H9 (cell line): ENCODE results near the gene ADAMTSL3. TPM values are rescaled to one million over a fixed set of nuclear protein-coding genes. Genes with fewer than 3 reads are reported as not detected.

ENCODE experiments used
- DNase-seq: peaks from one replicate; pipeline ENCODE4 v3.0.0-alpha.2; 2017
- H2AFZ ChIP-seq: one replicate; pipeline ENCODE4 v1.6.1; 2013; ENCODE audit warnings: mild to moderate bottlenecking, low read length, control low read depth, moderate library complexity
- H2AK5ac ChIP-seq: 2 replicates; pipeline ENCODE4 v1.6.1; 2013; ENCODE audit warnings: low read length, control low read depth, mixed read lengths; ENCODE audit not compliant: insufficient read length
- H2BK120ac ChIP-seq: one replicate; pipeline ENCODE4 v1.6.1; 2013; ENCODE audit warnings: low read depth, mild to moderate bottlenecking, low read length, control low read depth, inconsistent platforms; ENCODE audit not compliant: poor library complexity, severe bottlenecking
- H2BK12ac ChIP-seq: 2 replicates; pipeline ENCODE4 v1.6.1; 2013; ENCODE audit warnings: low read length, control low read depth, mixed read lengths, low read depth; ENCODE audit not compliant: insufficient read length
- H2BK15ac ChIP-seq: 2 replicates; pipeline ENCODE4 v1.6.1; 2013; ENCODE audit warnings: low read depth, low read length, control low read depth
- H2BK20ac ChIP-seq: one replicate; pipeline ENCODE4 v1.6.1; 2013; ENCODE audit warnings: low read depth, mild to moderate bottlenecking, low read length, control low read depth, inconsistent platforms; ENCODE audit not compliant: poor library complexity, severe bottlenecking
- H2BK5ac ChIP-seq: 2 replicates; pipeline ENCODE4 v1.6.1; 2013; ENCODE audit warnings: low read length, control low read depth, mixed read lengths; ENCODE audit not compliant: insufficient read length
- H3K14ac ChIP-seq: 2 replicates; pipeline ENCODE4 v1.6.1; 2013; ENCODE audit warnings: low read length, control low read depth; ENCODE audit not compliant: insufficient read depth
- H3K18ac ChIP-seq: 2 replicates; pipeline ENCODE4 v1.6.1; 2013; ENCODE audit warnings: low read depth, mild to moderate bottlenecking, mixed read lengths, low read length, control low read depth; ENCODE audit not compliant: insufficient read length
- H3K23ac ChIP-seq: 2 replicates; pipeline ENCODE4 v1.6.1; 2013; ENCODE audit warnings: low read length, control low read depth, mixed read lengths, low read depth; ENCODE audit not compliant: insufficient read length
- H3K23me2 ChIP-seq: 2 replicates; pipeline ENCODE4 v1.6.1; 2013; ENCODE audit warnings: low read depth, mild to moderate bottlenecking, mixed read lengths, low read length, control low read depth; ENCODE audit not compliant: insufficient read length, poor library complexity, severe bottlenecking
- H3K27ac ChIP-seq: 2 replicates; pipeline ENCODE4 v1.5.1; 2013; ENCODE audit warnings: low read length, control low read depth, mixed read lengths, low read depth; ENCODE audit not compliant: insufficient read length
- H3K27me3 ChIP-seq: 2 replicates; pipeline ENCODE4 v1.6.1; 2013; ENCODE audit warnings: low read length, control low read depth, inconsistent platforms; ENCODE audit not compliant: insufficient read depth
- H3K4ac ChIP-seq: 2 replicates; pipeline ENCODE4 v1.6.1; 2013; ENCODE audit warnings: low read depth, mild to moderate bottlenecking, control low read depth, inconsistent platforms, low read length, moderate library complexity
- H3K4me1 ChIP-seq: 2 replicates; pipeline ENCODE4 v1.6.1; 2013; ENCODE audit warnings: low read length, control low read depth, inconsistent platforms; ENCODE audit not compliant: insufficient read depth
- H3K4me2 ChIP-seq: 2 replicates; pipeline ENCODE4 v1.6.1; 2013; ENCODE audit warnings: low read length, control low read depth, mixed read lengths; ENCODE audit not compliant: insufficient read length, insufficient read depth
- H3K56ac ChIP-seq: 2 replicates; pipeline ENCODE4 v1.6.1; 2013; ENCODE audit warnings: low read depth, mild to moderate bottlenecking, mixed read lengths, low read length, control low read depth; ENCODE audit not compliant: insufficient read length
- H3K79me1 ChIP-seq: 2 replicates; pipeline ENCODE4 v1.6.1; 2013; ENCODE audit warnings: low read depth, mild to moderate bottlenecking, moderate library complexity, low read length, control low read depth, inconsistent platforms; ENCODE audit not compliant: insufficient read depth, poor library complexity, severe bottlenecking
- H3K79me2 ChIP-seq: 2 replicates; pipeline ENCODE4 v1.6.1; 2013; ENCODE audit warnings: low read length, control low read depth, inconsistent platforms; ENCODE audit not compliant: insufficient read depth
- H3K9ac ChIP-seq: 2 replicates; pipeline ENCODE4 v1.6.1; 2013; ENCODE audit warnings: low read length, control low read depth, mixed read lengths; ENCODE audit not compliant: insufficient read length; ENCODE audit errors: extremely low read depth
- H3K9me3 ChIP-seq: one replicate; pipeline ENCODE4 v1.6.1; 2013; ENCODE audit warnings: low read depth, low read length, inconsistent platforms; ENCODE audit not compliant: control insufficient read depth
- H3T11ph ChIP-seq: one replicate; pipeline ENCODE4 v1.6.1; 2013; ENCODE audit warnings: mild to moderate bottlenecking, low read length, control low read depth, inconsistent platforms
- H4K20me1 ChIP-seq: one replicate; pipeline ENCODE4 v1.6.1; 2013; ENCODE audit not compliant: control insufficient read depth, insufficient read length, insufficient read depth
- H4K5ac ChIP-seq: 2 replicates; pipeline ENCODE4 v1.6.1; 2013; ENCODE audit warnings: low read depth, mild to moderate bottlenecking, mixed read lengths, low read length, control low read depth; ENCODE audit not compliant: insufficient read length
- H4K8ac ChIP-seq: replicated peaks from 2 replicates; pipeline ENCODE4 v1.6.1; 2013; ENCODE audit warnings: low read length, control low read depth, mixed read lengths, low read depth; ENCODE audit not compliant: insufficient read length
- H4K91ac ChIP-seq: 2 replicates; pipeline ENCODE4 v1.6.1; 2013; ENCODE audit warnings: low read depth, mild to moderate bottlenecking, moderate library complexity, mixed read lengths, low read length, control low read depth; ENCODE audit not compliant: insufficient read length
- H3K27ac Mint-ChIP-seq, 3 experiments: 2 replicates in 2 of 3; 3 replicates in 1 of 3; pipeline ENCODE4 v1.8.0; 2020 to 2021; ENCODE audit warnings: mixed read lengths in 3 of 3, mild to moderate bottlenecking in 1 of 3, moderate library complexity in 1 of 3
- H3K27me3 Mint-ChIP-seq: 2 replicates; pipeline ENCODE4 v1.8.0; 2021; ENCODE audit warnings: low read depth, mild to moderate bottlenecking, moderate library complexity, mixed read lengths
- H3K36me3 Mint-ChIP-seq, 3 experiments: 2 replicates in 2 of 3; 3 replicates in 1 of 3; pipeline ENCODE4 v1.8.0; 2020 to 2021; ENCODE audit warnings: low read depth in 3 of 3, mixed read lengths in 3 of 3; ENCODE audit not compliant: insufficient read depth in 1 of 3
- H3K4me1 Mint-ChIP-seq, 2 experiments: 2 replicates each; pipeline ENCODE4 v1.8.0; 2020; ENCODE audit warnings: mixed read lengths in 2 of 2
- H3K4me3 Mint-ChIP-seq, 2 experiments: 2 replicates in 1 of 2; 3 replicates in 1 of 2; pipeline ENCODE4 v1.8.0; 2020 to 2021; ENCODE audit warnings: mild to moderate bottlenecking in 2 of 2, mixed read lengths in 2 of 2, moderate library complexity in 1 of 2
- H3K9me3 Mint-ChIP-seq, 2 experiments: 2 replicates in 1 of 2; 3 replicates in 1 of 2; pipeline ENCODE4 v1.8.0; 2020; ENCODE audit warnings: mild to moderate bottlenecking in 2 of 2, mixed read lengths in 2 of 2, moderate library complexity in 1 of 2
- WGBS: extraction: QIAGEN DNeasy Blood & Tissue Kit; methylation state at CpG from one replicate; pipeline ENCODE4 v1.1.7; 2013; ENCODE audit warnings: missing lambda C conversion rate, low lambda C conversion rate, mixed read lengths; ENCODE audit not compliant: insufficient read length; ENCODE audit errors: extremely low coverage; 5-methylcytosine and 5-hydroxymethylcytosine counted together
- total RNA-seq: library from RNA; stranded (reverse); gene quantifications from 2 replicates; pipeline ENCODE4 v1.2.1, GENCODE V29; 2021
- TF ChIP-seq, protein P1 (sequence below): fragments of 200-600 bp; sonication (generic); conservative IDR thresholded peaks from 3 replicates; pipeline ENCODE4 v1.8.0; 2021; ENCODE audit warnings: antibody characterized with exemption, mild to moderate bottlenecking

ADAMTSL3 gene
- total RNA-seq, 1 experiment from 2014 or later: 0.39 TPM

DNA sequence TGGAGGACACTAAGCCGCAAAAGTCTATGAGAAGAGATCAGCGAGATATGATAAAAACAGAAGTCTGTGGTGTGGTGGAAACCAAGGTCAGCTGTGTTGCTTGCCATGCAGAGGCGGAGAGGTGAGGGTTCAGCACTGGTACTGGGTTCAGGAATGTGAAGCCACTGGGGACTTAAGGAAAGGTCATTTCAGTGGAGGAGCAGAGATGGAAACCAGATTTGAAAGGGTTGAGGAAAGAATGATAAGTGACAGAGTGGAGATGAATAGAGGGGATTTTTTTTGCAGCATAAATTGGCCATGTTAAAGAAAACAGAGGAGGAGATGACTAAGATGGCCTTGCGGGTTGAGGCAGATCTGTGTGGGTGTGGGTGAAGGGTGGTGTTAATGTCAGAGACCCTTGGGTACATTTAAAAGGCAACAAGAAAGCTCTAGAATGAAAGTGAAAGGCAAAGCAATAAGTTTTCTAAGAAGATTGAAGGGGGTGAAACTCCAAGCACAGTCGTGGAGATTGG, 265.5 kb downstream of the ADAMTSL3 start:
- Histone ChIP-seq H3K23me2 (no peaks in the 10 kb centered on the region), H3K14ac (no peak overlapping the region), H2AK5ac (no peak overlapping the region), H3K4me1 (peaks cover 2% of the 10 kb centered on the region; the same call in 1 of the 2 replicates), H3K79me1 (no peaks in the 10 kb centered on the region), H3K18ac (no peak overlapping the region), H3K23ac (no peak overlapping the region), H3K9me3 (no peaks in the 10 kb centered on the region), H3K27me3 (no peaks in the 10 kb centered on the region), H4K5ac (no peak overlapping the region), H4K20me1 (no peaks in the 10 kb centered on the region), H3K56ac (no peak overlapping the region), H3K4me2 (no peak overlapping the region), H2BK15ac (no peak overlapping the region), H4K91ac (no peak overlapping the region), H2BK20ac (no peak overlapping the region), H2AFZ (no peak overlapping the region), H4K8ac (no peak overlapping the region), H3K9ac (no peak overlapping the region), H3K79me2 (no peaks in the 10 kb centered on the region), H3K4ac (no peak overlapping the region), H2BK120ac (no peak overlapping the region), H3K27ac (no peak overlapping the region), H2BK5ac (no peak overlapping the region), H2BK12ac (no peak overlapping the region), H3T11ph (no peak overlapping the region)
- TF ChIP-seq, protein P1, sequence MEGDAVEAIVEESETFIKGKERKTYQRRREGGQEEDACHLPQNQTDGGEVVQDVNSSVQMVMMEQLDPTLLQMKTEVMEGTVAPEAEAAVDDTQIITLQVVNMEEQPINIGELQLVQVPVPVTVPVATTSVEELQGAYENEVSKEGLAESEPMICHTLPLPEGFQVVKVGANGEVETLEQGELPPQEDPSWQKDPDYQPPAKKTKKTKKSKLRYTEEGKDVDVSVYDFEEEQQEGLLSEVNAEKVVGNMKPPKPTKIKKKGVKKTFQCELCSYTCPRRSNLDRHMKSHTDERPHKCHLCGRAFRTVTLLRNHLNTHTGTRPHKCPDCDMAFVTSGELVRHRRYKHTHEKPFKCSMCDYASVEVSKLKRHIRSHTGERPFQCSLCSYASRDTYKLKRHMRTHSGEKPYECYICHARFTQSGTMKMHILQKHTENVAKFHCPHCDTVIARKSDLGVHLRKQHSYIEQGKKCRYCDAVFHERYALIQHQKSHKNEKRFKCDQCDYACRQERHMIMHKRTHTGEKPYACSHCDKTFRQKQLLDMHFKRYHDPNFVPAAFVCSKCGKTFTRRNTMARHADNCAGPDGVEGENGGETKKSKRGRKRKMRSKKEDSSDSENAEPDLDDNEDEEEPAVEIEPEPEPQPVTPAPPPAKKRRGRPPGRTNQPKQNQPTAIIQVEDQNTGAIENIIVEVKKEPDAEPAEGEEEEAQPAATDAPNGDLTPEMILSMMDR: no peak
- H3K27me3 Mint-ChIP-seq: no peaks in the 10 kb centered on the region
- peaks cover 12 to 13% of the 10 kb centered on the region in 2 experiments for H3K4me1 Mint-ChIP-seq
- no peak overlapping the region for H3K4me3 Mint-ChIP-seq
- peak overlapping the region in 1 of 3 experiments; percentile 14; a peak in 1 of 7 replicates for H3K27ac Mint-ChIP-seq
- WGBS: no CpG with 5 or more reads among the region's 5 CpGs
- H3K36me3 Mint-ChIP-seq: no peaks in the 10 kb centered on the region
- no peak for DNase-seq
- no peaks in the 10 kb centered on the region for H3K9me3 Mint-ChIP-seq
